GM10248 (cell line): ENCODE measurements around the gene ATM.
"Not testable (repeated sequence)": the region's sequence is repeated elsewhere in the genome, so short reads cannot be mapped to it uniquely, and the experiment has no call there.

Experiments used
- CTCF ChIA-PET: fragments of 300-600 bp; sonication (Branson Sonifier 250); formaldehyde crosslinking; extraction: SDS; loops from one replicate; lab custom pipeline; 2021; ENCODE audit warnings: antibody characterized with exemption; lab: Yijun Ruan, JAX
- POLR2A ChIA-PET: fragments of 350-650 bp; sonication (Branson Sonifier 250); formaldehyde crosslinking; extraction: SDS; loops from one replicate; lab custom pipeline; 2020; ENCODE audit warnings: antibody characterized with exemption; lab: Yijun Ruan, JAX
- DNase-seq: peaks from one replicate; pipeline ENCODE4 v3.0.0; 2012; ENCODE audit errors: extremely low spot score
- CTCF ChIP-seq: IDR thresholded peaks from 2 replicates; pipeline ENCODE4 v1.5.1; 2012; ENCODE audit warnings: mild to moderate bottlenecking, low read depth; ENCODE audit errors: extremely low read depth, missing control alignments, control extremely low read depth

ATM gene

GRCh38 chr11:108402241-108402640 lies 179.4 kb downstream of the ATM start:
- no peak for TF ChIP-seq CTCF
- CTCF ChIA-PET, result no interaction called here
- POLR2A ChIA-PET, result no interaction called here
- DNase-seq, result no peak

- CTCF ChIA-PET, result no interaction called here
- DNase-seq, result no peak
- POLR2A ChIA-PET, result no interaction called here
- TF ChIP-seq CTCF, result no peak
Observed at GRCh38 chr11:108403052-108403451, 180.2 kb downstream of the ATM start.

GRCh38 chr11:108405706-108406105 lies 182.8 kb downstream of the ATM start:
- DNase-seq, result no peak
- no peak for TF ChIP-seq CTCF
- POLR2A ChIA-PET, result no interaction called here
- CTCF ChIA-PET, result no interaction called here

GRCh38 chr11:108414958-108415357 lies 192.1 kb downstream of the ATM start:
- DNase-seq, result no peak
- ChIA-PET POLR2A (no interaction called here), CTCF (no interaction called here)
- TF ChIP-seq CTCF, result no peak

- POLR2A ChIA-PET, DNase-seq, CTCF ChIA-PET: not testable (repeated sequence)
- TF ChIP-seq CTCF, result peak; percentile 44
Observed at GRCh38 chr11:108417551-108417950, 194.7 kb downstream of the ATM start.
